SKM-1 (cell line): Measurements from ENCODE around the gene CD44.

Source experiments
- DNase-seq: peaks from one replicate; lab custom pipeline; 2025; ENCODE audit not compliant: unreplicated experiment; lab: John Stamatoyannopoulos, UW

The CD44 gene

DNA sequence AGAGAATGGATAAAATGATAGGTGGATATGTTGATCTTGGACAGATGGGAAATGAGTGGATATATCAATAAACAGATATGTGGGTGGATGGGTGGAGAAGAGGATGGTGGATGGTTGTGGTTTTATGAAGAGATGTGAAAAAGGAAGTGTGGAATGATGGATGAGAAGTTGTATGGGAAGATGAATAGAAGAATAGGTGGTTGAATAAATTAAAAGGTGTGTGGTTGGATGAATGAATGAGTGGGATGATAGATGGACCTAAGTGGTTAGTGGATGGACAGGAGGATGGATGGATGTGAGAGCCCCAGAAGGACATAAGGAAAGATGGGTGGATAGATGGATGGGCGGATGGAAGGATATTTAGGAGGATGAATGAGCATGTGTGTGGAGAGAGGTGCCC is 913 bp upstream of the CD44 start:
- no peak for DNase-seq

DNA sequence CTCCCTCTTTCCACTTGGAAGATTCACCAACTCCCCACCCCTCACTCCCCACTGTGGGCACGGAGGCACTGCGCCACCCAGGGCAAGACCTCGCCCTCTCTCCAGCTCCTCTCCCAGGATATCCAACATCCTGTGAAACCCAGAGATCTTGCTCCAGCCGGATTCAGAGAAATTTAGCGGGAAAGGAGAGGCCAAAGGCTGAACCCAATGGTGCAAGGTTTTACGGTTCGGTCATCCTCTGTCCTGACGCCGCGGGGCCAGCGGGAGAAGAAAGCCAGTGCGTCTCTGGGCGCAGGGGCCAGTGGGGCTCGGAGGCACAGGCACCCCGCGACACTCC is 397 bp upstream of the CD44 start:
- no peak for DNase-seq

DNA sequence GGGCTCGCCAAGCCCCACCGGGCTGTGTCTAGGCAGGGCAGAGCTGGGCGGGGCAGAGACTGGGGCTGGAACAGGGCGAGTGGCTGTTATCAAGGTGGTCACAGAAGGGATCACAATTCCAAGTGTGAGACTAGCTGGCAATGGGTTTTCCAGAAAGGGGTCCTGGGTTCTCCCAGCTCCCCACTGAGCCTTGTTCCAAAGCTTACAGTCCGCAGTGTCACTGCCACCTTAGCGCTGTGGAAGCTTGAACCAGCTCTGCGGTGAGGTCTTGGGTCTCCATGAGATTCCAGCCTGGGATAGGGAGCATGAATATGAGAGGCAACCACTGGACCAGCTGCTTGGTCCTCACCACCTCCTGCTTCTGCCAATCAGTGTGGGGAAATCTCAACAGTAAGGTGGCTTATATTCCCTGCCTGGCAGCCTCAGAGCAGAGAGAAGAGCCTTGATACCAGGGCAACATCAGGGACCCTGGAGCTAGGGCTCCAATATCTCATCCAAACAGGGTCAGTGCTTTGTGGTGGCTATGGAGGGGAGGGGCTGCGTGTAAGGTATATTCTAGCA is 831 bp downstream of the CD44 start:
- DNase-seq = no peak

DNA sequence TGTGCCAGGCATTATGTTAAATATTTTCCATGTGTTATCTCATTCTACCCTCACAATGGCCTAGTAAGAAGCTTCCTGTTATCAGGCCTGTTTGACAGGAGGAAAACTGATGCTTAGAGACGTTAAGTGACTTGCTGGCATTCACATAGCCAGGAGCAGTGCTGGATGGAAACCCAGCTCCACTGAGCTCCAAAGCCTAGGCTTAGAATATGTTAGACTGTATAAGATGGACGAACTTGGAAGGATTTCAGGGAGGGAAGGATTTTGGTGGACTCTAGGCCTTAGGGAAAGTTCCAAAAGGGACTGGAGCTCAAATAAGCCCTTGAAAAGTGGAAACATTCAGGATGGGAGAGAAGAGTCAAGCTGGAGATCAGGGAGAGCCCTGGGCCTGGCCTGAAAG is 2.1 kb downstream of the CD44 start:
- no peak for DNase-seq

DNA sequence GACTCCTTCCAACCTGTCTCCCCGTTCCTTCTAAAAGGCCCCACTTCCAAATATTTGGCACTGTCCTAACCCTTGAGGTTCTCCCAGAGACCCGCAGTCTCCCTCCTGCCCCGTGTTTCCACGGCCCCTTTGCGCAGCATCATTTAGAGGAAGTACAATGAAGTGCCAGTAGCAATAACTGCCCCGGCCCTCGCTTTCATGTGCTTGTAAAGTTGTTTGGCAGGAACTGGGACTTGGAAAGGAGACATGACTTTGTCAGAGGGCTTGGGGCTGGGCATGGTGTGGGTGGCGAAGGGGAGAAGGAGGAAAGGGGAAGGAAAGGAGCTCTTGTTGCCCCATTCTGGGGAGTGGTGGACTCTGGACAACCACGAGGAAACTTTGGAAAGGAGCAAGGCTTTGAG is 2.6 kb downstream of the CD44 start:
- peak; percentile 77 for DNase-seq

DNA sequence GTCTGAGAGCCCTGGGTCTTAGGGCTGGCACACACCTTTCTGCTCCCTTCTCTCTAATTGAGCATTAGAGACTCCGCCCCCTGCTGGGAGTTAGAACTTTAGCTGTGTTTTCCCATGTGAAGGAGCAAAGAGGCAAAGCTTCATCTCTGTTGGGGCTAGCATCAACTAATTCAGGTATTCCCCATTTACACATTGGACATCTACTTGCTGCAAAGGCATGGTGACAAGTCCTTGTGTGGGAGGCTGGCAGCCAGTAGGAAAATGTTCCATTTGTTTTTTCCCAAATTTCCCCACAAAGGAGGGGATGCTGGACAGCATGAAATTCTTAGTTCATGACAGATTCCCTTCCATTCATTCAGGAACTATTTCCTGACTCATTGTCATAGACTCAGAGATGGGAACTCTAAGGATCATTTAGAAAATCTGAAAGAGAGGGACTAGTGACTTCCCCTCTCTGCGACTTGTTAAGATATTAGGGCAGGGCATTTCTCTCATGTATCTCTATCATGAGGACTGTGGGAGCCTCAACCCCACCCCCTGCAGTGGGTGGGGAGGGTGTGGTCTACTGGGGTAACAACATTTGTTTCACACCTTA is 3.6 kb downstream of the CD44 start:
- no peak for DNase-seq

DNA sequence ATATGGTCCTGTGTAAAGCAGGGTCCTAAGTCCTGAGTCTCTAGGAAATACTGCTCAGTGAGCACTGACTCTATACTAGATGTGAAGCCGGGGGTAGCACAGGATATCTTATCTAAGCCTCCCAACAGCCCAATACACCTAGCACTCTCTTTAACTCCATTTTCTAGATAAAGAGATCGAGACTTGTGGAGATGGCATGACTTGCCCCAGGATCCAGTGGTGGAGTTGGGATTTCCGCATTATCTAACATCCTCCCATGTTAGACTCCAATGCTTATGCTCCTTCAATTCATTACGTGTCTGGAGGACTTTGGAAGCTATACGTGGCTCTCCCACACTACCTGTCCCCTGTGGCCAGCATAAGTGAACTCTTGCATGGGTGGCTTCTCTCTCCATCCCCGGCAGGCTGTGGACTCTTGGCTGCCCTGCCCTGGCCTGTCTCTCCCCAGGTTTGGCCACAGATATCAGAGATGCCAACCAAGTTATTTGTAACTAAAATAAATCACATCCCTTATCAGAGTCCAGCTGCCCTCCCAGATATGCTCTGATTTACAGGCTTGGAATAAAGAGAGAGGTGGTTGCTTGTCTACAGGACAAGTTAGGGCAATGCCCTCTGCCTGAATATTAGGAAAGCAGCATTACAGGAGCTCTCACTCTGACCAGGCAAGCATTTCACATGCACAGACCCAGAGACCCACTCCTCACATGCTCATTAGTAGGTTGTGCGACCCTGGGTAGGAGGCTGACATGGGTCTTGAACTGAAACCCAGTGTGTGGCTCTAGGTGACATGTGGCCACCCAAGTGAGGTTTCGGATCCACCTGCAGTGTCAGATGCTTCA is 4.5 kb downstream of the CD44 start:
- no peak for DNase-seq

DNA sequence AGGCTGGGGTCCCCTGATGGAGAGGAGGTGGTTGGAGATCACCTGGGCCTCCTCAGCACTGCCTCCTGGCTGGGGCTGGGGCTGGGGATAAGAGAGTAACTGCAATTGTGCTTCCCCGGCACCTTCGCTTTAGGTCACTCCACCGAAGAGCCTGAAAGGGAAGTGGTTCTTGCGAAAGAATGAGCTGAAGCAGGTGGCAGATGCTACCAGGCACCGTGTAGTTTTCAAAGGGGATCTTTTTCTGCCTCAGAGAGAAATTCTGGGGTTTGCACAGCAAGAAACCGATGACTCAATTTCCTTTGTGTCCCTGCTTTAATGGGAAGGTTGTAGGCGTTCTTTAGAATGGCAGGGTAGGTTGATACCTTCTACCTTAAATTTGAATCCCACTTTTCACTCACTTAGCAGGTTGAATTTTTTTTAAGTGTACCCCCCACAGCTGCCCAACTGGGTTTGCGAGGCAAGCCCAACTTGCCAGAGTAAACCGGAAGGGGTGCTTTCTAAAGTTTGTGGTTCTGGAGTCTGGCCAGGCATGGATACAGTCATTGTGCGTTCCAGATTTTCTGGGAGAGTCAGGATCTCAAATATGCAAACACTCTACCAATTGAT is 5.3 kb downstream of the CD44 start:
- DNase-seq = peak; percentile 83

DNA sequence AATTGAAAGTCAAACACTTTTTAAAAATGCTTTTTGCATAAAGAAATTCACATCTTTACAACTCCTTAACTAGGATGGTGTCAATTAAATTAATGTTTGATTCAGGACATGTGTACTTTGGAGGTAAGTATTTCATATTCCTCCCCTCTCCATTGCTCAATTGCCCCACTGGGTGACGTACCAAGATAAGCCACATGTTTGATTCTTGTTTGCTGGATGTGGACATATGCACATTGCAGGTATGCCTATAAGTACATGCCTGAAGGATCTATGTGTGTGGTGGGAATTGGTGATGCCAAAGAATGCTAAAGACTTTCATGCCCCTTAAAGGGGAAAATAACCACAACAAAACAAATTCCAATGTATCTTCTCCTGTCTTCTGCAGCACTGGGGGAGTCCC is 5.8 kb downstream of the CD44 start:
- no peak for DNase-seq

DNA sequence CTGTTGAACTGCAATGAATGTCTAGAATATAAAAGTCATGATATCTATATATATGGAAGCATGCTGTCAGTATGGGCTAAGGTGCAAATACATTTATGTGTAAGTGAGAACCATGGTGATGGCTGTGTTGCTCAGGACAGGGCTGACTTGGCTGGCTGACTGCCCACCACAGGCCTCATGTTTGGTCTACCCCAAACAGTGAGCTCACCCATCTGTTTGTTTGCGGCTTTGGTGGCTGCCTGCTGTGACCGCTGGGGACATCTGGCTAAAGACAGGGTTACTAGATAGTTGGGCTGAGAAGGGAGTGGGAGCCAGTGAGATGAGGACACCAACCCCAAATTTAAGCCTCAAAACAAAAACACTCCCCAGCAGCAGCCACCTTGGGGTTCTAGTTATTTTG is 6.3 kb downstream of the CD44 start:
- no peak for DNase-seq

DNA sequence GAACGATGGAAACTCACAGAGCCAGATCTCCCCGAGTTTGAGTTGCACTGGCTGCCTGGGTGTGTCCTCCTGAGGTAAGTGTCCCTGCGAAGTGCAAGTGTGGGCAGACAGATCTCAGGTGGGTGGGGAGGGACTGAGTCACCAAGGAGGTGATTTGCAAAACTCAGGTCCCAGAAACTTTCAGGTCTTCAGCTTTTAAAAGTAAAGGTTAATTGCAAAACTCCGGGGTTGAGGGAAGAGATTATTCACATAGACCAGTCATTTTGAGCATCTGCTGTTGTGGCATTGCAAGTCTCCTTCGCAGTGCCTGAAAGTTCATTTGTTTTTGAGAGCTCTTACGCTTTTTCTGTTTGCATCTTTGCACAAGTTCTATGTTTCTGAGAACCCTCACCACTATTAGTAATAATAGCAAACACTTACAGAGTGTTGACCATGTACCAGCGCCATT is 7.1 kb downstream of the CD44 start:
- no peak for DNase-seq

DNA sequence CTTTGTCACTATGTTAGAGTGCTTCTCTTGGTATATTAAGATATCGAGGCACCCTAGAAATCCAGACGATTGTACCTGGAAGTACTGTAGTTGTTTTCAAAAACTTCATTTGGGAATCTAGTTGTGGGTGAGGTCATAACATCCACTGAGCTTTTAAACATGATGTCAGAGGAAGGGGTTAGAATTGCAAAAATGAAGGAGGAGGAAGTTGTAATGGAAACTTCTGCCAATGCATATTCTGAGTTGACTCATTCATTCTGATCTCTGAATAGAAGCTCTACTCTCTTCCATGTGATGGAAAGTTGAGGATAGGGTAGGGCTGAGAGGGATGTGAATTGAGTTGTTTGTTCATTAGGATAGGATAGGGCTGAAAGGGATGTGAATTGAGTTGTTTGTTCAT is 7.7 kb downstream of the CD44 start:
- no peak for DNase-seq

DNA sequence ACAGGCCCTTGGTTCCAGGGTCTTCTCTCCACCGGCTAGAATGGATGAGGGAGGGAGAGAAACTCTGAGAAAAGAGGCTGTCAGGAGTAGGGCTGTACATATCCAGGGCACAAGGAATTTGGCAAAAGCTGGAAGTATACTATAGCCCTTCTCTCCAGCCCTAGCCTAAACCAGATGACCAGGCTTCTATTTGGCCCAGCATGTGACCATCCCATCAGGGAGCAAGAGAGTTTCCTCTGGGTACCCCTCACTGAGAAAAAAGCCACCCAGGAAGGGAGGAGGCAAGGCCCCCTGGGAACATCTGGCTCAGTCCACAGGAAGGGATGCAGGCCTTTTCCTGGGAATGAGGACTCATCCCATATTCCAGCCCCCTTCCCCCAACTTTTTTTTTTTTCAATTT is 8.3 kb downstream of the CD44 start:
- no peak for DNase-seq

DNA sequence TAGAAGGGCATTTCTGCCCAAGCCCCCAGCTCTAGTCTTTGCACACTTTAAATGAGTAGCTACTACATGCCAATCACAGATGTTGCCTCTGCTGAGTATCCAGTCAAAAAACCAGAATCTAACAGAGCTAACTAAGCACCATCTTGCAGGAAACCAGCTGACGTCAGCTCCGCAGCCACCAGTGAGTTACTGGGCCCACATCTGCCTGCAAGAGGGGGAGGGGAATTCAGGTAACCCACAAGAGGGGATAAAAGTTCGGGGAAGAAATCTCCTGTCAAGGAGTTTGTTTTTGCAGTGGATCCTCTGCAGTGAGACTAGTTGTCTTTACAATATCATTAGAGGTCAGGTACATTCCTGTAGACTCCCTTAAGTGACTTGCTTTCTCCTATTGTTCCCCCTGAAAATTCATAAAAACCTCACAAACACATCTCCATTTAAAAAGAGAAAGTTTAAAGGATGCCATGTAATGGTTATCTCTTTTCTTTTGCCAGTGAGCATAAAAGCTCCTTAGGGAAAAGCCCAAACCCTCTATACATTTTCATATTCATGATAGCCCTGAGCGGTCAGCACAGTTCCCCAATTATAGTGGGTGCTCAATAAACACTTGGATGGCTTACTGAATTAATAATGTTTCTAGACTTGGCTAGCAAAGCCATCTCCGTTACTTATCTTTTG is 9.3 kb downstream of the CD44 start:
- no peak for DNase-seq

DNA sequence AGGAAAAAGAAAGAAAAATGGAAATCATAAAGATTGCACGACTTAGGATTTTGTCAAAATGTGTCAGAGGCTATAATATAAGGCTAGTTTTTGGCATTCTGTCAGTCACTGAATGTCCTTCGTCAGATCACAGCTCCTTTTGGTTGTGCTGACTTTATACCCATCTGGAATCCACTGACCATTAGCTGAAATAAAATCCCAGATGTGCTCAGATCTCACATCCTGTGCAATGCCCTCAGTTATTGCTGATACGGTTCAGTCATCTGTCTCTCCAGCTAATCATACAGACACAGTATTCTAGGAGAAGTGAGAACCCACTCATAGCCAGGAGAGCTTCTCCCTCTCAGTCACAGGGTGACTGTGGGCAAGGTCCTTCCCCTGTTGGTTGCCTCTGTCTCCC is 11.5 kb downstream of the CD44 start:
- DNase-seq = no peak

DNA sequence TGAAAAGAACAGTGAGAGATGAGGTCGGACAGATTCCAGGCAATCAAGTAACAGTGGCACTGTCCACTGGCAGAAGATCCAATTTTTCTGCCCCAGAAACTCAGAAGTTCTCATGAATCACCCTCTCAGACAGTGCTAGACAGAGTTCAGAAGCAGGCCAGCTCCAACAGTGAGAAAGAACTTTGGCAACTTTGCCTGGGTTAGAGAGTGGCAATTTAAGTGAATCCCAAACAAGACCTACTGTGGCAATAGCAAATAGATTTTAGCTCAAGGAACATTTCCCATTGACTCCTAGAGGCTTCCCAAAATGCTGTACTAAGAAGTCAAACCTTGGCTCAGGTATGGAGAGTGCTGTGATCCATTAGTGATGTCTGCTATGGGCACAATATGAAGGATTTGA is 12.3 kb downstream of the CD44 start:
- DNase-seq = no peak

DNA sequence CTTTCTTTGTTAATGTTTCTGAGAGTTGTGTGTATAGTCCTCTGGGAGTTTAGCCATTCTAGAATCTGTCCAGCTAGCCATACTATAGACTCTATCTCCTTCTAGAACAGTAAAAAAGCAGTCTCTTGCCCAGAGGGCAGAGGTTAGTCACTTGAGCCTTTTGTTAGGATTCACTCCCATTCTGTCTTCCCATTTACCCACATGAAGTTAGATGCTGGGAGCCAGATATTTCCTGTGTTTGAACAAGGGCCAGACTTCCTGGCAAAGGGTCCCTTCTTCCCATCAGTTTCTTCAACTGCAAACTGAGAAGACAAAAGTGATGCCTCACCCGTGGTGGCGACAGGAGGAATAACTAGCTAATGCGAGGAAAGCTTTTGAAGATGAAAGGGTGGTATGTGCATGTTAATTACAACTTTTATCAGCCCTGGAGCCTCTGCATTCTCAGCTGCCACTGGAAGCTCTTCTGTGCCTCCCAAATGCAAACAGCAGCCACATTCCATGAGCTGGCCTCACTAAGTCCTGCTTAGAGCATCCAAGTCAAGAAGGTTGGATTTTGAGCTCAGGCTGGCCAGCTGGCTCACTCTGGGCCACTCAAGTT is 12.8 kb downstream of the CD44 start:
- DNase-seq = no peak

DNA sequence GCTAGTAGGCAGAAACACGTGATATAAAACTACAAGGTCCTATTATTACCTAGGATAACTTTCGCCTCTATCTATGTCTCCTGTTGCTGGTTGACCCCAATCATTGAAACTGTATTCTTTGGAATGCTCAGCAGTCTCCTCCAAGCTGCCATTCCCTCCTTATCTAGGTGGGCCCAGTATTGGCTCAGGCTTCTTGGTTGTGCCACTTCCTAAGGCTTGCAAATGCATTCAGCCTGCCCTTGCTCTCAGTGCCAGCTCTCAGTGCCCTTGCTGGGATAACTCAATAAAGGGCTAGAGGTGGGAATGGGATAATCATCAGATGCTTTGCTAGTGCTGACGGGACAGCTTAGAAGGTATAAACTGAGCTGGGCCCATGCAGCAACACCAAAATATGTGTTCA is 13.6 kb downstream of the CD44 start:
- DNase-seq = no peak

DNA sequence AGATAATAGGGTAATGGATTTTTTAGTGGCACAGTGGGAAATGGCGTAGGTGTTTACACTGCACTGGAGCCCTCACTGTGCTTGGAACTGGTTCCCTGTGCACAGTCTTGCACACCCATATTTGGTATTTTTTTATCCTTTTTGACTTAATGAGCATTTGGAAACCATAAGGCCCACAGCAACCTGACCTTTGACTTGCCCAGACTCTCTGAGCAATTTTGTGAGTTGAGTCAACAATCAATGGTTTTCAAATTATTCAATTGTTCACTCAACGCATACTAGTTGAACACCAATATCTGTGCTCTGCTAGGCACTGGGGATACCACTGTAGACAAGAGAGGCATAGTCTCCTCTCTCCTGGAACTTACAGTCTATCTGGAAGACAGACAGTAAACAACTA is 14.3 kb downstream of the CD44 start:
- DNase-seq = no peak

DNA sequence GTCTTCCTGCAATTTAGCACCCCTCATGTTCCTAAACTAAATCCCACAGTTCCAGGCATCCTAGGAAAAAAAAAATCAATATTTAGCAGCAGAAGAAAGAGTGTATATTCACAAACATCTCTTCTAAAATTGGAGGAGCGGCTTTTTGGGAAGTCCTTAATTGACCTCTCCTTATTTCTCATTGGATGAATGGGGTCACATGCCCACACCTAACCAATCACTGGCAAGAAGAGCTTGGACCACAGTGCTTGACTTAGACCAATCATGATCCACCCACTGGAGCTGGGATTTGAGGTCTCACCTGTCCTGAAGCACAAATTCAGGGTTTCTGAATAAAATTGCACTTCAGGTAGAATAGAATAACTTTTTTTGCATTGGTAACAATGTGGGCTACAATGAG is 16.0 kb downstream of the CD44 start:
- DNase-seq = no peak

DNA sequence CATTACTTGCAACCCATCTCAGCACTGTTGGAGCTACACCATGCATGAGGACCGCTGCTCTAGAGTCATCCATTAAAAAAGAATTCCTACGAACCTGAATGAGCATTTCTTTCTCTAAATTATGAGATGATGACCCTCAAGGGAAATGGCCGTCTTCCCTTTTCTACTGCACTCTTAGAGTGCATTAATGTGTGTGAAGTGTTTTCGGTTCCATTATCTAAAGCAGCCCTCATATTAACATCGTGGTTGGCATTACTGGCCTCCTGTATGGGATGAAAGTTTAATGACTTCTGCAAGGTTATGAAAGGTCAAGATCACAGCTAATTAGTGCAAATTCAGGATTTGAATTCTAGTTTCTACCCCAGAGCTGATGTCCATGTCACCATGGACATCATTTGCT is 16.7 kb downstream of the CD44 start:
- DNase-seq = no peak
